Stimulated activated CD8-positive, alpha-beta memory T cell treated with anti-CD3 and anti-CD28 coated beads, Interleukin-12 subunit alpha, Interleukin-12 subunit beta, amount 100 ng/mL, for 24 hours (primary cell): Measurements from ENCODE around the gene PNMA6E.

Experiments
- DNase-seq: peaks from one replicate; pipeline ENCODE4 v3.0.0-alpha.2; 2020; ENCODE audit errors: extremely low read depth

PNMA6E gene

GRCh38 chrX:153435845-153436244 lies 34.7 kb upstream of the PNMA6E start:
- no peak for DNase-seq

GRCh38 chrX:153434801-153435200 lies 33.7 kb upstream of the PNMA6E start:
- no peak for DNase-seq

DNA sequence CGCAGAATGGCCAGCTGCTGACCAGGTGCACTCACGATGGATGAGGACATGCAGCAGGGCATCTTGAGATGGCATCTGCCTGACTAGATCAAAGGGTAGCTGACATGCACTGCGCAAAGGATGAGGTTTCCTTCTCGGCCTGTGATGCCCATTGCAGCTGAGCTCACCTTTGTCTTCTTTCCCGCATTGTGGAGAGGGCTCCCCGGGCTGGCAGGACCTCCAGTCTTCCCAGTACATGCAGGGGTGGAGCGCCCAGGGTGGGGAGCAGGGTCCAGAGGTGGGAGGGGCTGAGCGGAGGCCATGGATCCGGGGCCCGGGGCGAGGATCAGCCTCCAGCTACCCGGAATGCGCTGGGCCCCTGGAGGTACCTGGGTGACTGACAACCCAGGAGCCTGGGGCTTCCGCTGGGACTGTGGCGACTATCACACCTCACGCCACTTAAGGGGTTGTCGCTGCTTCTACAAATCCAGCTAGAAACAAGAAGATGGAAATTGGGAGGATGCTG lies 32.7 kb upstream of the PNMA6E start:
- no peak for DNase-seq

DNA sequence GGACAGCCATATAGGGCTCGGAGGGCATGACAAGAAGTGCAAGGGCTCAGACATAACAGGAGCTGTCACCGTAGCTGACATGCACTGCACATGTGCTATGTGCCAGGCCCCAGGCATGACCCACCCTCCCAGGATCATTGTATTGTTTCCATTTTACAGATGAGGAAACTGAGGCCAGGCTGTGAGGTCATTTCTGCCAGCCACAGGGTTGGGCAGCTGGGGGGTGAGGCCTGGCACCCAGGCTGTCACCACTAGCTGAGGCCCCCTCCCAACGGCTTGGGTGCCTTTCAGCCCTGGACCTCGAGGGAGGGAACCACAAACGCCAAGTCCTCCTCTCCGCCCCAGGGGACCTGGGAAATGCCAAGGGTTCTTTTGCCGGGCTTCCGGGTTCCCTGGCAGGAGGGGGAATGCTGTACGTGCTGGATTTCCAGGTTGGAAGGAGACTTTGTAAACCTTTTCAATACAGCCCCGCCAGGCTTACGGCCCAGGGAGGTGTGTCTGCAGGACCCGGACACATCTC lies 32.1 kb upstream of the PNMA6E start:
- DNase-seq = no peak

DNA sequence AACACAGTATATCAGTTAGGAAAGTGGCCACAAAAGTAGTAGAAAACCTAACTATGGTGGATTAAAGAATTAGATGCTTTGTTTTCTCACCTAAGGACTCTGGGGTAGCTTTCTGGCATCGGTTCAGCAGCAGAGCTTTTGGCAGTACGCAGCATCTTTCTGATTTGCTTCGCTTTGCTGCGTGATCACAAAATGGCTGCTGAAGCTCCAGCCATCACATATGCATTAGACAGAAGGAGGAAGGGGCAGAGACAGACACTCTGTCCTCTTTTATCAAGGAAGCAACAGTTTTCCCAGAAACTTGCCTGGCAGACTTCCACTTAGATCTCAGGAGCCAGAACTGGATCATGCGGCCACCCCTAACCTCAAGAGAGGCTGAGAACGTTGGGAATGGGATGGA lies 29.6 kb upstream of the PNMA6E start:
- DNase-seq = no peak

- no peak for DNase-seq
Measured at GRCh38 chrX:153426204-153426603, 25.1 kb upstream of the PNMA6E start.

DNA sequence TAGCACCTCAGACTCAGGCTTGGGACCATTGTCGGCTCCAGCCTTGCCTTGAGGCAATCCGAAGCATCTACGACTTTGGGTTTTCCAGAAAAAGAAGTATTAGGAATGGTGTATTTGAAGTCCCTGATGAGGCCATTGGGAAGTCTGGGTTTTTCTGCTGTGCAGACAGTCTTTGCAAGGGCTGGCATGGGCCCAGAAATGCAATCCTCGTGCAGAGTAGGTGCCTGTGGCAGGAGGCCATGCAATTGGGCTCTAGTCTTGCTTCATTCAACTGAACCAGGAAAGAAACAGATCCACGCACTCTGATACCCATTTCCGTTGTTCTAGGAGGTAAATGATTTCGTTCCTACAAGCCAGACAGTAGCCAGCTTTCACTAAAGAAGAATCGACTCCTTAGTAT lies 22.5 kb upstream of the PNMA6E start:
- no peak for DNase-seq

DNA sequence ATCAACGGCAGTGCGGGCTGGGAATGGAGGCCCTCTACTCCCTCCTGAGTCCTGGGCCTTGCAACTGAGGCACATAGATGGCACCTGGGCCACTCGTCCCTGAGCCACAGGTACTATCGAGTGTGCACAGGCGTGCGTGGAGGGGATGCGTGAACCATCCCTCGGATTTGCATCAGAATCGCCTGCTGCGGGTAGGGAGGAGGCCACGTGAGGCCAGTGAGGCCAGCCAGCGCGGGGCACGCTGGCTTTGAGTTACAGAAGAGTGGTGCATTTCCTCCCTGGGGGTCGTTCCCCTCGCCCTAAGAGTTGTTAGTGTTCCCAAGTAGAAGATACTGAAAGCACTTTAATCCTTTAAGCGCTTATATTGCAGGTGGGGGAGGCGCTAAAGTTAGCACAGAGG lies 20.7 kb upstream of the PNMA6E start:
- DNase-seq = no peak

GRCh38 chrX:153420851-153421599 lies 19.9 kb upstream of the PNMA6E start:
- DNase-seq = no peak

- no peak for DNase-seq
Measured at GRCh38 chrX:153417637-153418036, 16.5 kb upstream of the PNMA6E start.

DNA sequence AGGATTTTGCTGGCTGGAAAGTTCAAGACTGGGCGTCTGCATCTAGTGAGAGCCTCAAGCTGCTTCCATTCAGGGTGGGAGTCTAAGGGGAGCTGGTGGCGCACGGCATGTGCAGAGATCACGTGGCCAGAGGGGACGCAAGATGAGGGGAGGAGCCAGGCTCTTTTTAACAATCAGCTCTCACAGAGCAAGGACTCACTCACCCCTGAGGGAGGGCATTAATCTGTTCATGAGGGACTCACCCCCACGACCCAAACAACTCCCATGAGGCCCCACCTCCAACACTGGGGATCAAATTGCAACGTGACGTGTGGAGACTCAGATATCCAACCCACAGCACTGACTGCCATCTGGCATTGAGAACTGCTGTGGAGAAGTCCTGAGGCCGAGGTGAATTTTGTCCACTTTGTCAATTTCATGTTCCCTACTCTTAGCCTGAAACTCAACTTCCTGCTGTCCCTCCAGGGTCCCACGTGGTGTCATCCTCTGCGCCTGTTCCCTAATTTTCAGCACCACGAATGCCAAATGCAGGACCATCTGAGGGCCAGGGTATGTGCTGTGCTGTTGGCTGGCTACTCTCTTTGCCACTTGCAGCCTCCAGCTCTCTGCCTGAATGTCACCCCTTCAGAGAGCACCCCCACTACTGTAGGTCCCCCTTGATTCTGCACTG lies 15.8 kb upstream of the PNMA6E start:
- no peak for DNase-seq

DNA sequence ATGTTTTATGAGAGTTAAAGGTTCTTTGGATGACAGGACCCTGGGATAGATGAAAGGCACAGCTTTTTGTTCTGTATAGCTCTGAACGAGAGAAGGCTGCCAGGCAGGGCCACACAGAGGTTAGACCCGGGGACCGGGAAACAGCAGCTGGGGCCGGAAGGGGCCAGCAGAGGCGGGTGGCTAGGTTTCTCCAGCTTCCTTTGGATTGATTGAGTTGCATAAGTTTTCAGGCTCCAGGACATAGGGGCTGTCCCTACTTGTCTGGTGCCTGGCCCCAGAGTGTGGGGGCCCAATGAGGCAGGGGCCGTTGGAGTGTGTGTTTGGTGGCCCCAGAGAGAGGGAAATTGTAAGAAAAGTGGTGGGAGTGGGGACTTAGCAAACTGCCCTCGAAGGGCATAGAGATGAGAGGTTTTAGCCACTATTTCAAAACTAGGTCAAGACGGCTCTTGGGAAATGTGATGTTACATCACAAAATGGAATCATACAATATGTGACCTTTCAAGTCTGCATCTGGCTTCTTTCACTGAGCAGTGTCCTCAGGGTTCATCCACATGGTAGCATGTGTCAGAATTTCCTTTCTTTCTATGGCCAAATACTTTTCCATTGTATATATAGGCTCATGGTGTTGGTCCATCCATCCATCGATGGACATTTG lies 13.8 kb upstream of the PNMA6E start:
- no peak for DNase-seq

GRCh38 chrX:153413731-153414130 lies 12.6 kb upstream of the PNMA6E start:
- no peak for DNase-seq

GRCh38 chrX:153412746-153413720 lies 11.9 kb upstream of the PNMA6E start:
- no peak for DNase-seq

- DNase-seq = no peak
Measured at GRCh38 chrX:153411988-153412574, 10.9 kb upstream of the PNMA6E start.

- peak; percentile 1 for DNase-seq
Measured at GRCh38 chrX:153411255-153411987, 10.3 kb upstream of the PNMA6E start, which contains the start of gene ZFP92. Gene ZFP92, plus strand, starts transcription at chrX:153411472. Its CDS starts 6,851 bp downstream, at chrX:153418323.

DNA sequence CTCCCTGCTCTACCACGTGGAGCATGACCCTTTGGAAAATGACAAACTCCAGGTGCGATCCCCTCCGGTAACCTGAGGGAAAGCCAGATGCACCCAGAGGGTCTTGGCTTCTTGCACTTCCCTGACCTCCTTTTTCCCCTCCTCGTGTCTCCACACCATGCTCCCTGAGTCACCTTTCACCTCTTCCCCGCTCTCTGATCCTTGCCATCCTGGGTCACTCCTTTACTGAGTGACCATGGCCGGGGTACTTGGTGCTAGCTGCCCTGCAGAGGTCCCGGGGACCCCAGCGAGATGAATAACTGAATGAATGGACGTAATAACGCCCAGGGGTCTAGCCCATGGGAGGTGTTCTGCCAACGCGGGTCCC lies 9.7 kb upstream of the PNMA6E start:
- no peak for DNase-seq

DNA sequence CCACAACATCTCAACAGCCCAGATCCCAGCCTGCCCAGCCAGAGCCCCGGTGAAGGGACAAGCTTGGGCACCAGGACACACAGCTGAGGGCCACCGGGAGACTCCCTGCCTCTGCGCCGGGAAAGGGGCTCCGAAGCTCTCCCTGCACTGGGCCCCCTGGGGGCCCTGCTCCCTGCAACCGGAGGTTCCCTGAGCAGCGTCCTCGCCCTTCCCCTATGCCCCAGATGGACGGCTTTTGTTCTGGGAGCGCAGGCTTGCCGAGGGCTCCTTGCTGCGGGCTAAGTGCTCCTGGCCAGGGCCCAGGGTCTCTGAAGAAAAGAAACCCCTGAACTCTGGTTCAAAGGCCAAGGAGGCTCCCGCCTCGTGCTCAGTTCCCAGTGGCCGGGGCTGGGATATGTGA lies 9.2 kb upstream of the PNMA6E start:
- no peak for DNase-seq

GRCh38 chrX:153409414-153410101 lies 8.4 kb upstream of the PNMA6E start:
- no peak for DNase-seq
